NCI-H2196 treated with DMSO at 0.1 percent for 48 hours (cell line): ENCODE measurements around the gene TLR4.

ENCODE experiments used
- DNase-seq: peaks from one replicate; lab custom pipeline; 2025; ENCODE audit not compliant: unreplicated experiment; lab: John Stamatoyannopoulos, UW

The TLR4 gene

DNA sequence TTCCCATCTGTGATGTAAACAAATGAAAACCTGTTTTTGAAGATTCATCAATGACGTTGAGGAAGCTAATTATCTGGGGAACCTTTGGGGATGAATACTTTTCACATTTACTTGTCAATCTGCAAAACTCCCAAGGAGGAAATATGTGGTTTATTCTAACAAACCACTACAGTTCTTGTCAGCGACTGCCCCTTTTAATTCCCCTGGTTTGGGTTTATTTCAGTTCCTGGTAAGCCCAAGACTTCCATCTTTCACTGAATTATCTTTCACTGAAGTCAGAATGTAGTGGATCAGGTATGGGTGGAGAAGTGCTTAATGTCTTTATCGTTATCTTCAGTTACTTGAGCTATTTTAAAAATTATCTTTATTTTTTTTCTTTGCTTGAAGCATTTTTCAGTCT lies 40.2 kb downstream of the TLR4 start:
- no peak for DNase-seq

DNA sequence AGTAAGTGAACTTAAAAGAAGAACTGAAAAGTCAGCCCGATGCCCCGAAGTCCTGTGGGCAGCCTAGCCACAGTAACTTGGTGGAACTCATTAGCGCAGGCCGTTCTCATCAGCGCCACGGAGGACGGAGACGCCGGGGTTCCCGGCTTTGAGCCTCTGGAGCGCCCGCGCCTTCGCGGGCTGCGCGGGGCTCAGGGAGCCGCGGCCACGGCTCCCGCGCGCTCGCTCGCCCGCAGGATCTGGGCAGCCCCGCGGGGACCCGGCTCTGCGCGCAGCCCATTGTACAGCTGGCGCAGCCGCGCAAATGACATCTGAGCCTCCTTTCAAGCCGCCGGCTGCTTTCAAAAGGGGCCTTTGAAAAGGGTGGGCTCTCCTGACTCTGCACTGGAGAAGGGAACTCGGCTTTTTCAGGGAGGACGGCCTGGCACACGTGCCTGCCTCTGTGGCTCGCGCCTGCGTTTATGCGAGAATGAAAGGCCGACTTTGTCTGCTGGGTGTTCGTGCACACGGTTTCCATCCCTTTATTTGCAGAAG lies 40.7 kb downstream of the TLR4 start:
- no peak for DNase-seq

DNA sequence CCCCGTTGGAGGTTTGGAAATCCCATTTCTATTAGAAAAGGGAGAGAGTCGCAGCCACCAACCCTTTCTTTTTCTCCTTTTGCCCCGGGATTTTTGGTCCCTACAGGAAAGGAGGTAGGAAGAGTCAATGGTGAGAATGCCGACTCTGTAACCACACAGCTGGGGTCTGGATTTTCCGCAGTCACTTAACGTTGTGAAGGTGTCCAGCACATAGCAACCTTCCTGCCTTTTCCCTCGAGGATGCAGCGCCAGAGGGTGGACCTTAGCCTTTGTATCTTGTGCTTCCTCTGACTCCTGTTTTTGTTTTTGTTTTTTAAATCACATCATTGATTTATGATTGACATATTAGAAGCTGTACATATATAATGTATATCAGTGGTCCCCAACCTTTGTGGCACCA lies 41.4 kb downstream of the TLR4 start:
- DNase-seq, result no peak

DNA sequence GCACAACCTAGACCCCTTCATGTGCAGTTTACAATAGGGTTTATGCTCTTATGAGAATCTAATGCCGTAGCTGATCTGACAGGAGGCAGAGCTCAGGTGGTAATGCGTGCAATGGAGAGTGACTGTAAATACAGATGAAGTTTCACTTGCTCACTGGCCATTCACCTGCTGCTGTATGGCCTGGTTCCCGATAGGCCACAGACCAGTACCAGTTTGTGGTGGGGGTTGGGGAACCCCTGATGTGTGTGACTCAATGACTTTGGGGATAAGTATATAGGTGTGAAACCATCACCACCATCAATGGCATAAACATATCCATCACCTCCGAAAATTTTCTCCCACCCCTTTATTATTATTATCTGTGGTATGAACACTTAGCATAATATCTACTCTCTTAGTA lies 42.1 kb downstream of the TLR4 start:
- no peak for DNase-seq

DNA sequence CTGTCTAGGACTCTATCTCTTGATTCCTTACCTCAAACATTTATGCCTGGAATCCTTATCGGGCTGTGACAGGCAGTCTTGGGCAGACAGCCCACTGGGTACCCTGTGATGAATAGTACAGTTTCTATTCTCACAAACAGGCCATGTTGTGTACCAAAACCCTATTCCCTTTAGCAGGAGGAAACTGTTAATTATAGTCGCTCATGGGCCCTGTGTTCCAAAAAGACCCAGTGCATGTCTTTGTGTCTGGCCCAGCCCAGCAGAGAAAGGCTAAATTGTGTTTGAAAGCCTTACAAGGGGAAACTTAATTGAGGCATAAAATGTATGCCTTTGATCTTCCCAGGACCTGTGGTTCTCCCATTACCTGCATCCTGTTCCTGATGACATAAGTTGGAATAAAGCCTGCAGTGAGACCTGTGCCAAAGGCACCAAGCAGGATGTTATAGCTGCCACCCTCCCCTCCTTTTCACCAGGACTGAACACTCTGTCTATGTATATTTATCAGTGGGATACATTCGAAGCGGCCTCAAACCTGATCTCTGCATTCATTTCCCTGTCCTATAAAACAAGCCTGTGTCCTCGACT lies 43.3 kb downstream of the TLR4 start:
- DNase-seq, result peak; percentile 28

DNA sequence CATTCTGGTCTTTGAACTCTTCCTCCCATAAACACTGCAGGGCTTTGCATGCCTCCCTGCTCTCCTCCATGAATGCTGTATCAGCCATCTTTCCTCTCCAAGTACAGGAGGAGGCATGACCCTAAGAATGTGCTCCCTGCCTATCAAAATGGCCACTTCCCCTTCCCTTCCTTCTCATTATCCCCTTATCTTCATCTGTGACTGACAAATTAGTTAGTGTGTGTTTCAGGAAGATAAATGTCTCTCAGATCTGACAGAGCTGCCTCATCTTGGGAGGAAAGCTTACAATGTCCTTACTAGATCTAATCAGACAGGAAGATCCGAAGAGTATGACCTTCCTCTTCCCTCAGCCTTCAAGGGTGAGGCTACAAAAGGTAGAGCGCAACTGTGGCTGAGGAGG lies 46.2 kb downstream of the TLR4 start:
- no peak for DNase-seq

DNA sequence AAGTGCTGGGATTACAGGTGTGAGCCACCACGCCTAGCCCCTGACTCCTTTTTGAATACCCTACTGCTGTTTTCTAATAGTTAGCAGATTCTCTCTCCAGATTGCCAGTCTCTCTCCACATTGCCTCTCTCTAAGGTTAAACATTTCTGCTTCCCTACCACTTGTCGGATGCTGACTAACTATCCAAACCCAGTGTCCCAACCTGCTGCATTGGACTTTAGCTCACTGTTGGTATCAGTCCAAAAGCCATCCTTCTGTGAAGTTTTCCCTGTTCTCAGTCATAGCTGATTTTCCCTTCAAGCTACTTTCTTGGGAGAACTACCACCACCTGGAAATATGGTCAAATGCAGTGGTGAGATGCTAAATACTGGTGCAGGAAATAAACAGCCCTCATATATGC lies 48.7 kb downstream of the TLR4 start:
- no peak for DNase-seq

DNA sequence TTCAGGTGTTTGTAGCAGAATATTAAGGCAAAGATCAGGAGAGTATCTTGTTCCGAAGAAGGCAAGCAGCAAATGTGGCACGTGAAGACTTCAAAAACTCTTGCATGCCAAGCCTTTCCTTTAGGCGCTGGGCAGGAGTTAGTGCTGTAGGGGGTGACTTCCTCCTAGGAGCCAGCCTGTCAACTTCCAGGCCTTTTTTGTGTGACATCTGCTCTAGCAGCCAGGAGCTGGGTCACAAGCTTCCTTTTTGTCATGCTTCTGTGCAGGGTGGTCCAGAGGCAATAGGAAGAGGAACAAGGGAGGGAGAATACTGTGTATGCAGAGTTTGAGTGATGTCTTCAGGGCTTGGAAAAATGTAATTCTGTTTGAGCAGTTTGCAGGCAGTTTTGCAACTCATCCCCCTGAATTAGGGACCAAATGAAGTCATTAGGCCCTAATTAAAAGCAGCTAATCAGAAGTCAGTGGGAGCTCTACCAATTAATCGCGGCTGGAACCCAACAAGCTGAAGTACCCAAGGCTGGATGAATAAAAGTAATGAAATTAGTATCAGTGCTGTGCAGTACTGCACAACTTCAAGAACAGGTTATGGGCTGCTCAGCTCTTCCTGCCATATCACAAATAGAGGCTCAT lies 53.5 kb downstream of the TLR4 start:
- DNase-seq, result no peak

DNA sequence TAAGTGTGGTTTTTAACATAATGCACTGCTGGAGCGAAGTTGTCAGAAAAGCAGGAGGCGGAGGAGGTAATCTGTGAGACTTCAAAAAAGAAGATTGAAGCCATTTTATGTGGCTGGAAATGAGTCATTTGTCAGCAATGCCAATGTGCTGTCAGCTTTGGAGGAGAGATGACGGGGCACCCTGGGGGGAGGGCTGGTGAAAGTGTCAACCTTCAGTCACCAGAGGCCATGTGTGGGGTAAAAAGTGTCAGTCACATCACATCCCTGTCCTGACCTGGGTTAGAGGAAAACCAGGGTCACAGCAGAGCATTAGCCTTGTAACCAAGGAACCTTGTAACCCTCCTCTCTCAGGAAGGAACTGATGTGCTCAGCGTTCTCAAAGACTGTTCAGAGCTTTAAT lies 59.1 kb downstream of the TLR4 start:
- DNase-seq, result no peak

DNA sequence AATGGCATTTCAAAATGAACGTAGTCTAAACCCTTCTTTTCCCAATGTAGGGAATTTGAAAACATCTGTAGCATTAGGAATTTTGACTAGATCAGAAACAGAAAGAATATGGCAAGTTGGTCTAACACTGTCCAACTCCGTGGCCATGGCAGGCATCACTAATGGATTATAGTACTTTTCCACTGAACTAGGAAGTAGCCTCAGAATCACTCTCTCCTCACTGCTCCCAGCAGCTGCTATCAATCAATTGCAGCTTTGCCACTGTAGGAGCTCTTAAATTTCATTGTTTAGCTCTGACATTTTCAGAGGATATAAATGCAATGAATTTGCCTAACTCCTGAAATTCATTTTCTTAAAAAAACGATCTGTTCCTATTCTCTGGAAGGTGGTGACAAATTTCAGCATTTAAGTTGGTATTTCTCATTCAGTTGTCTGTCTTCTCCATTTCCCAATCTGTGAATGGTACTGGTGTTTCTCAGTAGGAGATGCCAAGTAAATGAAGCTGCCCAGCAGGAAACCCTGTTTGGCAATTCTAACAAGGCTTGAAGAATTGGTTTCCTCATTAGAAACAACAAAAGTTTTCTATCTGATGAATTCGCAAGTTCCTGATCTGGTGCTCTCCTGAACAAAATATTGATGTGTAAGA lies 64.7 kb downstream of the TLR4 start:
- DNase-seq, result no peak

DNA sequence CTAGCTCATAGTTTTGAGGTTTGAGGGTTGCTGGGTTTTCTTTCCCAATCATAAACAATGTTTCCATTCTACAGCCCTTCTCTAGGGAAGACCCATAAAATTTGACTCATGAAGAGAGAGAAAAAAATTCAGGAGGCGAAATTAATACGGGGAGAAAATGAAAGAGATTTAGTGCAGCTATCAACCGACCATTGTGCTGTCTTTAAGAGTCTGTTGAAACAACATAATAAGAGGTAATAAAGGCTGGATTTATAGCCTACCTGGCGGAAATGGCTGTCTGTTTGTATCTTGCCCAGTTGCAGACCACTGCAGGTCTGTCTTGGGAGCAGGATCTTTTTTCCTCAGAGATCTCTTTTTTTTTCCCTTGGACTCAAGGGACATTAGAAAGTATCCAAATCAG lies 66.9 kb downstream of the TLR4 start:
- DNase-seq, result no peak

DNA sequence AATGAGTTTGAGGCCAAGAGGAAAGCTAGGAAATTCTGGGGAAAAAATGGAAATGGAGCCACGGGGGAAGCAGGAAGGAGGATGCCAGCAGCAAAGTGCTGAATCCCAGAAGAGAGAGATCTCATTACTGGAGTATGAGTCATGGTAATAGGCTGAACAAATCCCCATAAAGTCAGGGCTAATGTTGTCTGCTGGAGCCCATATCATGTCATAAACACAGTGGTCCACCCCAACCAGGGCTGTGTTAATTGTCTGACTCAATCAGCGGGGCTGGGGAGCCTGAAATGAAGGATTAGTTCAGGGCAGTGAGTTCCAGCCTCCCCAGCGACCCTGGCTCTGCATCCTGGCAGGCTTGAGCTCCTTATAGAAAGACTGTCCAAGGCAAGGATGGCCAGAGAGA lies 68.8 kb downstream of the TLR4 start:
- DNase-seq, result no peak
